BLaER1 (cell line): ENCODE results near the gene MGAT5.
A peak's percentile ranks its signal among the peaks of the same experiment; 100 is the strongest.

Experiments
- H3K27ac ChIP-seq: shearing (Covaris generic); formaldehyde crosslinking; 2 replicates; pipeline ENCODE4 v1.8.1; 2022
- H3K27me3 ChIP-seq: shearing (Covaris generic); formaldehyde crosslinking; 2 replicates; pipeline ENCODE4 v1.8.1; 2022
- H3K36me3 ChIP-seq: shearing (Covaris generic); formaldehyde crosslinking; 2 replicates; pipeline ENCODE4 v1.8.1; 2022
- H3K4me1 ChIP-seq: shearing (Covaris generic); formaldehyde crosslinking; 2 replicates; pipeline ENCODE4 v1.8.1; 2022
- H3K4me2 ChIP-seq: shearing (Covaris generic); formaldehyde crosslinking; 2 replicates; pipeline ENCODE4 v1.8.1; 2022
- H3K4me3 ChIP-seq: shearing (Covaris generic); formaldehyde crosslinking; 2 replicates; pipeline ENCODE4 v1.8.1; 2022
- H3K9ac ChIP-seq: shearing (Covaris generic); formaldehyde crosslinking; 2 replicates; pipeline ENCODE4 v1.8.1; 2022
- H3K9me3 ChIP-seq: shearing (Covaris generic); formaldehyde crosslinking; 2 replicates; pipeline ENCODE4 v1.8.1; 2022
- H4K20me1 ChIP-seq: shearing (Covaris generic); formaldehyde crosslinking; 2 replicates; pipeline ENCODE4 v1.8.1; 2022
- Cebpa-rat ChIP-seq: shearing (Covaris generic); IDR thresholded peaks from 2 replicates; pipeline ENCODE4 v1.8.1; 2022

MGAT5 gene

GRCh38 chr2:134448650-134449049 is 194.8 kb downstream of the MGAT5 start:
- TF ChIP-seq Cebpa-rat, result no peak
- H4K20me1 ChIP-seq, result peaks cover 73% of the 10 kb centered on the region
- H3K4me1 ChIP-seq, result peaks cover 18% of the 10 kb centered on the region
- H3K27me3 ChIP-seq, result no peaks in the 10 kb centered on the region
- no peak overlapping the region for H3K4me3 ChIP-seq
- H3K27ac ChIP-seq, result no peak overlapping the region
- no peak overlapping the region for H3K4me2 ChIP-seq
- no peak overlapping the region for H3K9ac ChIP-seq
- H3K9me3 ChIP-seq, result no peaks in the 10 kb centered on the region
- peaks cover 98% of the 10 kb centered on the region for H3K36me3 ChIP-seq

- no peaks in the 10 kb centered on the region for H3K27me3 ChIP-seq
- TF ChIP-seq Cebpa-rat, result no peak
- H3K4me1 ChIP-seq, result peaks cover 23% of the 10 kb centered on the region
Measured at GRCh38 chr2:134449157-134449556, 195.3 kb downstream of the MGAT5 start.

GRCh38 chr2:134449751-134450513 is 196.1 kb downstream of the MGAT5 start:
- Histone ChIP-seq H3K27me3 (no peaks in the 10 kb centered on the region), H3K36me3 (peaks cover 90% of the 10 kb centered on the region), H3K4me3 (no peak overlapping the region), H3K4me2 (no peak overlapping the region), H4K20me1 (peaks cover 67% of the 10 kb centered on the region), H3K9ac (no peak overlapping the region), H3K9me3 (no peaks in the 10 kb centered on the region), H3K4me1 (peaks cover 31% of the 10 kb centered on the region), H3K27ac (no peak overlapping the region)
- TF ChIP-seq Cebpa-rat, result no peak

More at GRCh38 chr2:134449157-134449556, 195.3 kb downstream of the MGAT5 start:
- Histone ChIP-seq H3K9me3 (no peaks in the 10 kb centered on the region), H3K27ac (no peak overlapping the region), H4K20me1 (peaks cover 73% of the 10 kb centered on the region), H3K9ac (no peak overlapping the region), H3K4me3 (no peak overlapping the region), H3K4me2 (no peak overlapping the region), H3K36me3 (peaks cover 98% of the 10 kb centered on the region)

GRCh38 chr2:134451347-134451630 is 197.4 kb downstream of the MGAT5 start:
- H3K27me3 ChIP-seq, result no peaks in the 10 kb centered on the region
- H3K9me3 ChIP-seq, result no peaks in the 10 kb centered on the region
- peaks cover 86% of the 10 kb centered on the region for H3K36me3 ChIP-seq
- no peak for TF ChIP-seq Cebpa-rat
- H3K27ac ChIP-seq, result no peak overlapping the region
- H3K4me2 ChIP-seq, result no peak overlapping the region
- H3K4me3 ChIP-seq, result no peak overlapping the region
- H3K4me1 ChIP-seq, result peaks cover 36% of the 10 kb centered on the region
- peaks cover 55% of the 10 kb centered on the region for H4K20me1 ChIP-seq
- H3K9ac ChIP-seq, result no peak overlapping the region

- Histone ChIP-seq H3K4me2 (no peak overlapping the region), H3K4me1 (peaks cover 36% of the 10 kb centered on the region), H3K4me3 (no peak overlapping the region), H3K9me3 (no peaks in the 10 kb centered on the region), H3K27ac (no peak overlapping the region), H3K36me3 (peaks cover 80% of the 10 kb centered on the region), H3K9ac (no peak overlapping the region), H3K27me3 (no peaks in the 10 kb centered on the region), H4K20me1 (peaks cover 46% of the 10 kb centered on the region)
- TF ChIP-seq Cebpa-rat, result no peak
Measured at GRCh38 chr2:134452042-134452733, 198.3 kb downstream of the MGAT5 start.

GRCh38 chr2:134453476-134453875 is 199.6 kb downstream of the MGAT5 start:
- H4K20me1 ChIP-seq, result peaks cover 38% of the 10 kb centered on the region
- TF ChIP-seq Cebpa-rat, result no peak
- H3K27me3 ChIP-seq, result no peaks in the 10 kb centered on the region
- H3K36me3 ChIP-seq, result peaks cover 68% of the 10 kb centered on the region
- 0 out of 2 replicates have a peak overlapping the region, but pooled peaks have one; percentile 46 for H3K27ac ChIP-seq
- peaks cover 44% of the 10 kb centered on the region for H3K4me1 ChIP-seq
- no peaks in the 10 kb centered on the region for H3K9me3 ChIP-seq
- no peak overlapping the region for H3K9ac ChIP-seq
- H3K4me2 ChIP-seq, result peak overlapping the region; percentile 58
- no peak overlapping the region for H3K4me3 ChIP-seq

GRCh38 chr2:134453973-134454372 is 200.1 kb downstream of the MGAT5 start:
- TF ChIP-seq Cebpa-rat, result no peak
- Histone ChIP-seq H3K36me3 (peaks cover 63% of the 10 kb centered on the region), H3K9me3 (no peaks in the 10 kb centered on the region), H3K4me1 (peaks cover 44% of the 10 kb centered on the region), H3K4me2 (peak overlapping the region; percentile 58), H3K9ac (no peak overlapping the region), H3K27ac (0 out of 2 replicates have a peak overlapping the region, but pooled peaks have one; percentile 46), H4K20me1 (peaks cover 38% of the 10 kb centered on the region), H3K27me3 (no peaks in the 10 kb centered on the region), H3K4me3 (no peak overlapping the region)

- H3K4me2 ChIP-seq, result peak overlapping the region; percentile 58
- TF ChIP-seq Cebpa-rat, result no peak
- H3K4me1 ChIP-seq, result peaks cover 44% of the 10 kb centered on the region
- peaks cover 36% of the 10 kb centered on the region for H4K20me1 ChIP-seq
- H3K9ac ChIP-seq, result no peak overlapping the region
- no peak overlapping the region for H3K4me3 ChIP-seq
- H3K27ac ChIP-seq, result peak overlapping the region; percentile 46
- no peaks in the 10 kb centered on the region for H3K9me3 ChIP-seq
- peaks cover 59% of the 10 kb centered on the region for H3K36me3 ChIP-seq
- H3K27me3 ChIP-seq, result no peaks in the 10 kb centered on the region
Measured at GRCh38 chr2:134454426-134454825, 200.6 kb downstream of the MGAT5 start.

- TF ChIP-seq Cebpa-rat, result no peak
- no peaks in the 10 kb centered on the region for H3K9me3 ChIP-seq
- H3K36me3 ChIP-seq, result peaks cover 54% of the 10 kb centered on the region
- H3K9ac ChIP-seq, result no peak overlapping the region
- H3K4me1 ChIP-seq, result peaks cover 44% of the 10 kb centered on the region
- H3K4me2 ChIP-seq, result peak overlapping the region; percentile 58
- no peak overlapping the region for H3K4me3 ChIP-seq
- no peaks in the 10 kb centered on the region for H3K27me3 ChIP-seq
- H3K27ac ChIP-seq, result peak overlapping the region; percentile 46
- H4K20me1 ChIP-seq, result peaks cover 31% of the 10 kb centered on the region
Measured at GRCh38 chr2:134454931-134455330, 201.1 kb downstream of the MGAT5 start.

- Histone ChIP-seq H3K4me2 (no peak overlapping the region), H3K27ac (no peak overlapping the region), H4K20me1 (peaks cover 26% of the 10 kb centered on the region), H3K9me3 (no peaks in the 10 kb centered on the region), H3K36me3 (peaks cover 49% of the 10 kb centered on the region), H3K27me3 (no peaks in the 10 kb centered on the region), H3K9ac (no peak overlapping the region), H3K4me1 (peaks cover 44% of the 10 kb centered on the region), H3K4me3 (no peak overlapping the region)
- no peak for TF ChIP-seq Cebpa-rat
Measured at GRCh38 chr2:134455426-134455825, 201.6 kb downstream of the MGAT5 start.
